GM18870 (cell line): ENCODE data around the gene NOVA2.

ENCODE experiments used
- ATAC-seq: cut with Tn5 transposase; IDR thresholded peaks from one replicate; pipeline ENCODE4 v1.9.1; 2021; ENCODE audit warnings: moderate library complexity; ENCODE audit not compliant: unreplicated experiment

The NOVA2 gene

DNA sequence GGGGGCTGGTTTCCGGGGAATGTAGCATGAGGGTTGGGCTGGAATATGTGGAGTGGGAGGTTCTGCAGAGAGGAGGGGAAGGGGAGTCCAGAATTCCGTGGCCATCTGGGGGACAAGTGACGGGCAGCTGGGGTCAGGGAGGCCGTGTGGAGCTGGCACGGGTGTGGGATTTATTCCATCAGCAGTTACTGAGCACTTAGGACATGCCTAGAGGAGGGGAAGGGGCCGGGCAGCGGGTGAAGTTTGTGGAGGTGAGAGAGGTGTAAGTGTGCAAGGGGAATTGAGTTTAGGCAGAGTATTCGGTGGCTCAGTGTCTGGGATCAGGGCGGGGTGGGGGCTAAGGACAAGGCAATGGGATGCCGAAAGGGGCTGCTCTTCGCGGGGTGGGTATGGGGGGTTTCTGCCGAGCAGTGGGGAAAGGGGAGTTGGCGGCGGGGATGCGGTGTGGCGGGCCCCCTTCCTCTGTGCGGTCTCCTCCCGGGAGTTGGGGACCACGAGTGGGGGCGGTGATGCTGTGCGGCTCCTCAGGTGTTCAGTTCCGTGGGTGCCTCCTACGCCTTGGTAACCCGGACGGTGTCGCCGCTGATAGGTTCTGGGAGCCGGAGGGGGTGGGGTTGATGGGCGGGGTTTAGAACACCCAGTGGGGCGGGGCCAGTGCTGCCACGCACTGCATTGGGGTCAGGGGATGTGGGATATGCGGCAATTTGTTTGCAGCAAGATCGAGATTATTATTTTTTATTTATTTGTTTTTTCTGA is 27.0 kb upstream of the NOVA2 start:
- no peak for ATAC-seq

DNA sequence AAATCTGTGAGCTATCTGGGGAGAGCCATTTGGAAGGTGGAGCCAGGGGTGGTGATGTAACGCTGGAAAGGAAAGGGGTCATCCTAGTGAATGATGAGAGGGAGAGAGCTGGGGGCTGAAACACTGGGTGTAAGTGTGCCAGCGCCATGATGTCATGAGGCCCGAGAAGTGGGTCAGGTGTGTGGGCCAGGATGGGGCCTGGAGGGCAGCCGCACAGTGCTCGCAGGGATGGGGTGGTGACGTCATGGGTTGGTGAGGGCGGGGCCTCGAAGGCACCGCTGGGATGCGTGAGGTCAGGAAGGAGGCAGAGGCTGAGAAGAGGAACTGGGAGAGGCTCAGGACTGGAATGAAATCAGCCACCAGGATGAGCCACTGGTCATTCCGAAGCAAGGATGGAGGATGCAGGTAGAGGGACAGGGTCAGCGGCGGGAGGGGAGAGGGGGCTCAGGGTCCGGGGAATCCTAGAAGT is 26.0 kb upstream of the NOVA2 start:
- no peak for ATAC-seq

DNA sequence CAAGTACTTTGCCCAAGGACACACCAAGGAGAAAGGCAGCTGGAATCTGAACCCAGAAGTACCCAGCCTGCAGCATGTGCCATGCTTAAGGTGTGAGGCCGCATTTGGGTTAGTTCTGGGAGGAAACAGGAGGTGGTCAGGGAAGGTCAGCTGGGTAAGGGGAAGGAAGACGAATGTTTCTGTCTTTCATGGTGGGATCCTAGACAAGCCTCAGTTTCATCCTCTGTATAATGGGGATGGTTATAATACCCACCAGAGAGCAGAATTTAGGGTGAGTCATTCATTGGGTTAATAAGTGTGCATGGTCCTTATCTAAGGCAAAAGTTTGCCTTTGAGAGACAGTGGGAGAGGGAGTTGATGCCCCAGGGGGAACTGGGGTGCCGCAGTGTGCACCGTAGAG is 25.2 kb upstream of the NOVA2 start:
- ATAC-seq = no peak

DNA sequence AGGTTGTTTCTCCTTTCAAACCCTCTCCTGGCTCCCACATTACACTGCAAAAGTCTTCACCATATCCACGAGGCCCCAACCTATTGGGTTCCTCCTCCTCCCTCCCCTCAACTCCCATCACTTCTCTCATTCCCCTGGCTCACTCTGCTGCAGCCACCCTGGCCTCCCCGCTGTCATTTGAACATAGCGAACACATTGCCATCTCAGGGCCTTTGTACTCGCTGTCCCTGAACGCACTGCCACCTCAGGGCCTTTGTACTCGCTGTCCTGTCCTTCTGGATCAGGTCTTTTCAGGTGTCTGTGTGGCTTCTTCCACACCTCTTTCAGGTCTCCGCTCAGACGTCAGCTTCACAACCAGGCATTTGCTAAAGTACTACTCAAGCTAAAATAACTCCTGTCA is 23.3 kb upstream of the NOVA2 start:
- ATAC-seq = no peak

DNA sequence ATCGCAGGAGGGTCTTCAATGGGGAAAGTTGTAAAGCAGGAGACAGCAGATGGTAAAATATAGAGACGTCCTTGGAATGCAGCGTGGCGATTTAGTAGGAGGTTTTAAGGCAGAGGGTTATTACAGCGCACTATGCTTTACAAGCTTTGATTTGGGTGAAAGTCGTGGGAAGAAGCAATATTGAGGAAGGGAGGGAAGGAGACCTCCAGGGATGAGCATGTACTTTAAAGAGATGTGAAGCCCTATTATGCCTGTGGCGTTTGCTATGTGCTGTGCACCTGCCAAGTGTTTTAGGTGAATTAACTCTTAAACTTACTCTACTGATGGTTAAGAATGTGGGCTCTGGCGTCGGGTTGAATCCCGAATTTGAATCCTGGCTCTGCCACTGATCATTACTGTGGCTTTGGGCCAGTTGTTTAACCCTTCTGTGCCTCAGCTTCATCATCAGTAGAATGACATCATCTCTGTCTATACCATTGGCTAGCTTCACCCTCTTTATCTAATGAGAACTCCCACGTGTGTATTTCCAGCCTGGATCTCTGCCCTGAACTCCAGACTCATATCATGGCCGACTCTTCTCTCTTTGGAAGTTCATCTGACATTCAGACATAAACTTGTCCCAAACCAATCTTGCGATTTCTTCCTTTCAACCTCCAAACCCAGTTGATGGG is 22.2 kb upstream of the NOVA2 start:
- ATAC-seq = no peak

DNA sequence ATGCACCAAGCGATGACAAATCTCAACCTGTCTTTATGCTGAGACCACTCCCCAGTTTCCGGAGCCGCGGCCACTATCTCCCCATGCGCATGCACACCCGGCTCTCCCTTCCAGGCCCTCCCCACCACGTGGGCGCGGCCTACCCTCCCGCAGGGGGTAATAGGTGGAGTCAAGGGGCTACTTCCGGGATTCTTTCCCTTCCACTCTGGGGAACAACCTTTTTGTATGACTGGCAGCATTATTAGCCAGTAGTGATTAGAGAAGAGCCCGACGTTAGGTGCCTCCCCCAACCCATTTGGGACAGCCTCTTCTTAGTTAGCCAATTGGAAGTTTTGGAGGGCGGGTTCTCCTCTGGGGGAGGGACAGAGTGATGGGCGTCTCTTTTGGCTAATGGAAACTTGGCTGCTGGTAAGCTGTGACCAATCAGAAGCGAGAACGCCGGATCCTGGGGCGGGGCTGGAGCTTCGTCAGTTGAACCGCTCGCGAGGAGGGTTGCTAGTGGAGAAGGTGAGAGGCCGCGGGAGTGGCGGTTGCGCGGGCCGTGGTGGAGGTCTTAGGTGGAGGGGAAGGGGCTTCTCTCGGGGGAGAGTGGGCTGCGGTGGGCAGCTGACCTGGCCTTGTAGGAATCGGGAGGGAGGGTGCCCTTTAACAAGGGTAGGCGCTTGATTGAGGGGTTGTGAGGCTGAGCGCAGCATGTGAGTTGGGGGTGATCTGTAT is 21.5 kb upstream of the NOVA2 start, which contains the start of gene CCDC61:
TSS of gene CCDC61 (plus strand) at position 470 of the 717 bp plus-strand sequence. CDS start 7,552 bp downstream, outside the sequence.
- ATAC-seq = peak; percentile 97

DNA sequence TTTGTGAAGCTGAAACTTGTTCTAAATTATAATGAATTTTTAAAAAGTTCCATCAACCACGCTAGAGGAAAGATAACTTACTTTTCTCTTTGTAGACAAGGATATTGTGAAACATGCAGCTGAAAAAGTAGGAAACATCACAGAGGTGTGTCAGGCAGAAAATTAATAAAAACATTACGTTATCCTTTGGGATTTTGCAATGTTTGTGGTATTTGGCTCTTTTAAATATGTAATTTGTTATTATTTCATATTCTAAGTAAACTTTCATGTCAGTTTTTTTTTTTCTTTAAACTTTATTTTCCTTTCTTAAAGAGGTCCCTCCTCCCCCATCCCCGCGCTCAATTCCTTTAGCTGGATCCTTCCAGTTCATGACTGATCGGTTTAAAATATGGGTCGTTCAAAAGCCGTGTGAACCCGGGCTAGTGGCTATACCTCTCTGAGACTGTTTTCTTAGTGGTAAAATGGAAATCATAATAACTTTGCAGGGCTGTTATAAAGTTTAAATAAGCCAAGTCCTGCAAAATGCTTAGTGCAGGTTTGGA is 20.9 kb upstream of the NOVA2 start:
- ATAC-seq = no peak

DNA sequence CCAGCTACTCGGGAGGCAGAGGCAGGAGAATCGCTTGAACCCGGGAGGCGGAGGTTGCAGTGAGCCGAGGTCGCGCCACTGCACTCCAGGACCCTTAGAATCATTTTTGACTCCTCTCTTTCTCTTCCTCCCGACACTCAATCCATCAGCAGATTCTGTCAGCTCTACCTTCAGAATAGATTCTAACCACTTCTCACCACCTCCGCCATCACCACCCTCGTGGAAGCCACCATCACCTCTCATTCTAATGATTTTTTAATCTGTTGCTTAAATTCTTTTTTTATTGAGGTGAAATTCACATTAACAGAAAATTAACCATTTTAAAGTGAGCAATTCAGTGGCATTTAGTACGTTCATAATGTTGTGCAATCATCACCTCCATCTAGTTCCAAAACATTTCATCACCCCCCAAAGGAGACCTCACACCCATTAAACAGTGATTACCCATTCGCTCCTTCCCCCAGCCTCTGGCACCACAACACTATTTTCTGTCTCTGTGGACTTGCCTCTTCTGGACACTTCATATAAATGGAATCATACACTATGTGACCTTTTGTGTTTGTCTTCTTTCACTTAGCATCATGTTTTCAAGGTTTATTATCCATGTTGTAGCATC is 16.6 kb upstream of the NOVA2 start:
- ATAC-seq = no peak

DNA sequence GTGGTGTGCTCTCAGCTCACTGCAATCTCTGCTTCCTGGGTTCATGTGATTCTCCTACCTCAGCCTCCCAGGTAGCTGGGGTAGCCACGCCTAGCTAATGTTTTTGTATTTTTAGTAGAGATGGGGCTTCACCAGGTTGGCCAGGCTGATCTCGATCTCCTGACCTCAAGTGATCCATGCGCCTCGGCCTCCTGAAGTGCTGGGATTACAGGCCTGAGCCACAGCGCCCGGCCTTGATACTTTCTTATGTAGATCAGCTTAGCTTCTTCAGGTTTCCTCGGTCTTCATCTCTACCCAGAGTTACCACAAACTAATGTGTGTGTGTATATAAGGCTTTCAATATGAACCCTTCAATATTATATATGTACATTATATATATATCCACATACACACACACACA is 11.7 kb upstream of the NOVA2 start:
- no peak for ATAC-seq

DNA sequence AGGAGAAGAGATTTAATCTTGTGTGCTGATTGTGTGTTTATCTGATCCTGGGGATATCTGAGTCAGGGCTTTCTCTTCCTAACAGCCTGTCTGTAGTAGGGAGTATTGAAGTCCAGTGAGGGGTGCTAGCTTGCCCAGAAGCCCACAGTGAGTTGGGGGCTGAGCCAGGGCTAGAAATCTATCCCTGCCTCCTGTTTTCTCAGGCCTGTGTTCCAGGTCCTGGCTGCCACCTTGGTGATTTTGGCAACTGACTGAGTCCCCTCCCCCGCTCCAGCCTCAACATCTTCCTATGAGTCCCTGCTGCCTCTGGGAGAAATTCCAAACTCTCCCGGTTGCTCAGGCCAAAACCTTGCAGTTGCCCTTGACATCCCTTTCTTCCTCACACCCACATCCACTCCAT is 7.7 kb upstream of the NOVA2 start:
- no peak for ATAC-seq

DNA sequence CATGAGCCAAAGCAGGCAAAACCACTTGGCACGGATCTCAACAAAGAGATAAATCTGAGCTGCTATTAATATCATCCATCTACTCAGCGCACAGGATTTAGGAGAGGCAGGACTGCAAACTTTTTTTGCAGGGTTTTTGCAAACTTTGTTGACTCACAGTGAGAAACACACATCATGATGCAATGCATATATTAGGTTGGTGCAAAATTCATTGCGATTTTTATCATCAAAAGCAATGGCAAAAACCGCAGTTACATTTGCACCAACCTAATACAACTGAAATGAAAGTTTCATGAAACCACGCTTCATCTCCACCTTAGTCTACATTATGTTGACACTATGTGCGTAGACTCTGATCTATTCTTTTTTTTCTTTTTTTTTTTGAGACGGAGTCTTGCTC is 4.5 kb upstream of the NOVA2 start:
- no peak for ATAC-seq

DNA sequence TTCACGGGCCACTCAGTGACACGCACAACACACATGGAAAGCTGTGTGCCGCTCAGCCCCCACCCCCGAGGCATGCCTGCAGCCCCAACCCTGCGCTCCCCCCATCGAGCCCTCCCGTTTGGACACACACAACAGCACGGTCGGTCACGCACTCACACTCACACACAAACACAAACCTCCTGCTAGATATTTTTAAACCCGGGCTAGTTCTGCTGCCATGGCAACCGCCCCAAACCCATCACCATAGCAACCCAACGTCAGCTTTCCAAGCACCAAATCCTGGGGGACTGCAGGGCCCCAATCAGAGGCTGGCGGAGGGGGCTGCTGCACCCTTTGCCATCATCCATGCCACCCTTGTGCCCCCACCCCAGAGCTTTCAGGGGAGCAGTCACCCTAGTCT is 2.5 kb upstream of the NOVA2 start:
- ATAC-seq = no peak

DNA sequence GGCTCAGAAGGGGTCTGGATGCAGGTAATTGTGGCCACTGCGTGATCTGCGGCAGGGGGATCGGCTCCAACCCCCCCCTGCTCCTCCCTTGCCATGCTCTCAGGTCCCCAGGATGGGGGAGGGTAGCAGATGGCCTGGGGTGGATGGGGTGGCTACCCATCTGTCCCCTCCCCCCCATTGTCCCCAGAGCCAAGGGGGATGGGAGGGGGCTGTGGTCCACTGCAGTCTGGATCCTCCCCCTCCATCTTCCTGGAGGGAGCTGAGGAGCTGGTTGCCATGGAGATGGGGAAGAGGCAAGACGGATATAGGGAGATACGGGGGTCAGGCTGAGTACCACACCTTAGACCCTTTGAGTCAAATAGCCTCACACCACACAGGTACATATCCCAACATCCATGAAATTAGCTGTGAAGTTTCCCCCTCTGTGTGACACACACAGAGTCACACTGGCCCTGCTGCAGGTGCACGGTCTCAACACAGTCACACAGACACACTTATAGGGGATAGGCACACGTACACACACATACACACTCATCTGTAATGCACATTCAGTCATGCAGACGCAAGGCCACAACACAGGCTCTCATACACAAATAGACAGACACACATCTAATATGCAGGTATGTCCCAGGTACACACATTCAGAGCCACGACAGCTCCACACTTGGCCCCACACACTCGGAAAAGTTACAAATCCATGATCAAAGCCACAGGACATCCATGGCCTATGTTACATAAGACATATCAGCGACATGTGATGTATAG is 1.8 kb upstream of the NOVA2 start:
- no peak for ATAC-seq

DNA sequence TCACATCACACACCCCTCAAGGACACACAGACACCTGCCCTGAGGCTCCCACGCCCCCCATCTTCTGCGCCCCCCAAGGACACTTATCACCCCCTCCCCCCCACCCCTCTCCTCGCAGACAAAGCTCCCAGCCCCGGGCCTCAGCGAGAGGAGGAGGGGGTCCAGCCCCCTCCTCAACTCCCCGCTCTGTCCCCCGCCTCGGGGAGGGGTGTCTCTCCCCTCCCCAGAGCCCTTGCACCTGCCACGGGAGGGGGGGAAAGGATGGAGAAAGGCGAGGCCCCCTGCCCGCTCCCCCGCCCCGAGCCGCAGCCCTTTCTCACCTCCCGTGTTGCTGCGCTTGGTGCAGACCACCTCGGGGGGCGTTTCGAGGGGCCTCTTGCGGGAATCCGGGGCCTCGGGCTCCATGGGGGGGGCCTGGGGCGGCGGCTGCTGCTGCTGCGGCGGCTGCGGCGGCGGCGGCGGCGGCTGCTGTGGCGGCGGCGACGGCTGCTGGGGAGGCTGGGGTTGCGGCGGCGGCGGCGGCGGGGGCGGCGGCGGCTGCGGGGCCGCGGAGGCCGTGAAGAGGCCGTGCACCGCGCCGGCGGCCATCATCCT is 621 bp downstream of the NOVA2 start:
- ATAC-seq = no peak

DNA sequence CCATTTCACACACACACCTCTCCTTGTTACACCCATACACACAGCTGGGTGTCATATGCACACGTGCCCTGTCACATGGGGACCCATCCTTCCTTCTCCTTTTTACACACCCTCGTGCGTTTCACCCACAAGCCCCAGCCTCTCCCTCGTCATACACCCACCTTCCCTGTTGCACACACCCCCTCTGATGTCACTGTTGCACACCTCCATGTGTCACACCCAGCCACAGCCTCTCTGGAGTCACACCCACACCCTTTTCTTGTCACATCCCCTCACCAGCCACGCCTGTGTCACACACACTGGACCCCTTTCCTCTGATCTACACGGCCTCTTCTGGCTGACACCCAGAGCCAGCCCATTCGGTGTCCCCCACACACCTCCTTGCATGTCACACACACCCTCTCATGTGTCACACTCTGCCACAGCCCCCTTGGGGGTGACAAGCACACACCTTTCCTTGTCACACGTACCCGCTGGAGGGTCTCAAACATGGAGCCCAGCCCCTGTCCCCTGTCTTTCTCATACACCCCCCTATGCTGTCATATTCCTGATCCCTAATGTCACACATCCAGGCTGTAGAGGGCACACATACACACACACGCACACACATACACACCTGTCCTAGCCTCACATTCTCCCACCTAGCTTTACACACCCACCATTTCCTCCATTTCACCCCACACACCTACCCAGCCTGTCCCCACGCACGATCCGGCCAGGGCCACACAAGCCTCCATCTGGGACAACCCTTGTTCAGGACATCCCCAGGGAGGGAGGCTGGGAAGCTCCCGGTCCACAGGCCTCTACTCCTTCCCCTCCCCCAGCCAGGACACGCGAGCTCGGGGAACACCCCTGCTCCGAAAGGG is 1.4 kb downstream of the NOVA2 start:
- no peak for ATAC-seq

DNA sequence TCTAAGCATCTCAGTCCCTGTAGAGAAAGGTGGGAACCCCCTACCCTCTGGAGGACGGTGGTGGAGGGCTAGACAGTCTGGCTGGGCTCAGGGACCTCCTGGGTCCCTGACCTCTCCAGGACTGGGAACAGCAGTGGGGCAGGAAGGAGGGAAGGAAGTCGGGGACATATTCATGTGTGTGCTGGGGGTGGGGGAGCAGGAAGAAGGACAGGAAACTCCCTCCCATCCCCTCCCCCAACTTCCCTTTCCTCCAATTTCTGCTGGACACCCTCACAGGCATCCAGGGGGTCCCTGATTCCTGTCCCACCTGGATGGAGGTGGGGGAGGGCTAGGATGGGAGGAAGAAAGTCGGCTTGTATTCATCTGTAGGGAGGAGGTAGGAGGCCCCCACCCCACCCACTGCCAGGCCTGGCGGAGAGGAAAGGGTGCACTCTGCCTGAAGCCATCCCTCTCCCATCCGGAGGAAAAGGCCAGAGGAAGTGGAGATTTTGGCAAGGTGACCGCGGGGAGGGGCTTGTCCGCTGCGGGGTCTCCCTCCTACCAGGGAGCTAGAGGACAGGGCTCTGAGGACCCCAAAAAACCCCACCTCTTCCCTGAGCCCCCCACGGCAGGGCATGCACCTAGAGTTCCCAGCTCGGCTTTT is 2.3 kb downstream of the NOVA2 start:
- ATAC-seq = no peak

DNA sequence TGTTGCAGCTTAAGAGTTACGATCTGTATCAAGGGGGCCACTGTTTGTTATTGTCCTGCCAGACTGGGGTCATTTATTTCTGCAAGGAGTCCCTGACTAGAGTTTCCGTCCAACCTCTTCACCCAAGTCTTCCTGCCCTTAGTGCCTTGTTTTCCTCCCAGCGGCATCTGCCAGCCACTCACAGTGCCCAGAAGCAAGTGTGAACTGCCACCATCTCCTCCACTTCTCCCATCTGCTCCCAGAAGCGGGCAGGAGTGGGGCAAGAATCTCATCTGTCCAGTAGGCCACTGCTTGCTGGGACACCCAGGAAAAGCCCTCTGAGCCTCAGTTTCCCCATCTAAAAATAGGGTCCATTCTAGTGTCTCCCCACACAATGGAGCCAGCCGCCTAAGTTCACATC is 4.0 kb downstream of the NOVA2 start:
- ATAC-seq = no peak

DNA sequence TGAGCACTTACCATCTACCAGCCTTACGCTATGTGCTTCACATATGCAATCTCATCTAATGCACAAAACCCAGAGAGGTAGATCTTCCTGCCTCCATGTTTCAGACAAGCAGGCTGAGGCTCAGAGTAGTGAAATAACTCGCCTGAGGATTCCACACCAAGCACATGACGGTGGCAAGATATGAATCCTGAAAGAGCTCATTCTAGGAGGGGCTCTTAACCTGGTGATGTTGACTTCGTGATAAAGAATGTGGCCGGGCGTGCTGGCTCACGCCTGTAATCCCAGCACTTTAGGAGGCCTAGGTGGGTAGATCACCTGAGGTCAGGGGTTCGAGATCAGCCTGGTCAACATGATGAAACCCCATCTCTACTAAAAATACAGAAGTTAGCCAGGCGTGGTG is 5.0 kb downstream of the NOVA2 start:
- no peak for ATAC-seq

DNA sequence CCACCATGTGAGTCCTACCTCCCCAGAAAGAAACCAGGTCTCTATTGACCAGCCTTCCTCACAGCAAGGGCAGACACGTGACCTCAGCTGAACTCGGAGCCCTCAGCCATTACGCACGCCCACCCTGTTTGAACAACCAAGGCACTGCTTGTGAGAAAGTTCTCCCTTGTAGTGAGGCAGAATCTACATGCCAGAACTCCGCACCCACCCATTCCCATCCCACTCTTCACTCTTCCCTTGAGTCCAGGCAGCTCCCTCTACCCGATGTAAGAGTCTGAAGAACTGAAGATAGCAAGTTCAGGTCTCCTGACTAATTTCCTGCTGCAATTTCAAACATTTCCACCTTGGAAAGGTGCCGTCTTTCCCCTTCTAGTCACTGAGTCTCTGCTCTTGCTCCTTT is 6.4 kb downstream of the NOVA2 start:
- no peak for ATAC-seq
